ENCODE data around the gene ELL. TPM values are rescaled to one million over a fixed set of nuclear protein-coding genes. Genes with fewer than 3 reads are reported as not detected.

Gene ELL
- total RNA-seq, 1 experiment from 2014 or later, result 17.0 TPM

DNA sequence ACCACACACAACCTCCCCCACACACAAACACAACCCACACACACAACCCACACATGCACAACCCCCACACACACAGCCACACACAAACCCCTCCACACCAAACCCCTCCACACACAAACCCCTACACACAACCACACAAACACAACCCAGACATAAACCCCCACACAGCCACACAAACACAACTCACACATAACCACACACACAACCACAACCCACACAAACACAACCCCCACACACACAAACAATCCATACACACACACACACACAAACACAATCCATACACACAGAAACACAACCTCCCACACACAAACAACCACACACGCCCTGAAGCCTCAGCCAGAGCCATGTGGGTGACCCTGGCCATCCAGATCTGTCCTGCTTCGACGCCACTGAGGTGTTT is 53.9 kb downstream of the ELL start:
- H3K79me2 ChIP-seq (ENCODE audit: insufficient read depth, low read length), result no peaks in the 10 kb centered on the region
- H4K8ac ChIP-seq (replicated peaks; ENCODE audit: insufficient read length, low read depth, low read length), result no peak overlapping the region
- Mint-ChIP-seq H3K9me3 (no peaks in the 10 kb centered on the region), H3K36me3 (ENCODE audit: insufficient read depth in 1 of 3, low read depth in 3 of 3) (peaks cover under 1 to 16% (median 10%) of the 10 kb centered on the region in 3 experiments; a peak in 5 of 7 replicates), H3K27me3 (ENCODE audit: low read depth) (no peaks in the 10 kb centered on the region), H3K4me1 (peaks cover 5 to 10% of the 10 kb centered on the region in 2 experiments), H3K4me3 (no peak overlapping the region; a peak in 1 of 5 replicates), H3K27ac (peak overlapping the region in 2 of 3 experiments; percentile 1 to 69; a peak in 1 of 7 replicates)
- no peak overlapping the region for H2AK5ac ChIP-seq (ENCODE audit: insufficient read length, low read length)
- no peaks in the 10 kb centered on the region for H3K23me2 ChIP-seq (ENCODE audit: insufficient read length, low read depth, low read length, poor library complexity, severe bottlenecking)
- no peak for TF ChIP-seq CTCF (conservative IDR thresholded peaks at IDR 0.05)
- WGBS (ENCODE audit: extremely low coverage, insufficient read length, low lambda C conversion rate), result no CpG with 5 or more reads among the region's 3 CpGs
- no peak overlapping the region for H3K4ac ChIP-seq (ENCODE audit: low read depth, low read length)
- no peak overlapping the region for H4K91ac ChIP-seq (ENCODE audit: insufficient read length, low read depth, low read length)
- no peaks in the 10 kb centered on the region for H3K4me1 ChIP-seq (ENCODE audit: insufficient read depth, low read length)
- H3K23ac ChIP-seq (ENCODE audit: insufficient read length, low read depth, low read length), result no peak overlapping the region
- no peak overlapping the region for H3T11ph ChIP-seq (ENCODE audit: low read length)
- no peak overlapping the region for H2BK5ac ChIP-seq (ENCODE audit: insufficient read length, low read length)
- H2BK120ac ChIP-seq (ENCODE audit: low read depth, low read length, poor library complexity, severe bottlenecking), result no peak overlapping the region
- H2AFZ ChIP-seq (ENCODE audit: low read length), result no peak overlapping the region
- H3K79me1 ChIP-seq (ENCODE audit: insufficient read depth, low read depth, low read length, poor library complexity, severe bottlenecking), result no peaks in the 10 kb centered on the region
- no peak for DNase-seq
- no peak overlapping the region for H3K4me2 ChIP-seq (ENCODE audit: insufficient read depth, insufficient read length, low read length)
- no peak overlapping the region for H4K5ac ChIP-seq (ENCODE audit: insufficient read length, low read depth, low read length)
- H3K9ac ChIP-seq (ENCODE audit: extremely low read depth, insufficient read length, low read length), result no peak overlapping the region
- no peak overlapping the region for H3K27ac ChIP-seq (ENCODE audit: insufficient read length, low read depth, low read length)
- no peaks in the 10 kb centered on the region for H4K20me1 ChIP-seq (ENCODE audit: control insufficient read depth, insufficient read depth, insufficient read length)
- no peaks in the 10 kb centered on the region for H3K27me3 ChIP-seq (ENCODE audit: insufficient read depth, low read length)
- no peak overlapping the region for H3K14ac ChIP-seq (ENCODE audit: insufficient read depth, low read length)
- no peak overlapping the region for H2BK12ac ChIP-seq (ENCODE audit: insufficient read length, low read depth, low read length)
- no peaks in the 10 kb centered on the region for H3K9me3 ChIP-seq (ENCODE audit: control insufficient read depth, low read depth, low read length)
- H2BK20ac ChIP-seq (ENCODE audit: low read depth, low read length, poor library complexity, severe bottlenecking), result no peak overlapping the region
- no peak overlapping the region for H3K18ac ChIP-seq (ENCODE audit: insufficient read length, low read depth, low read length)
- H2BK15ac ChIP-seq (ENCODE audit: low read depth, low read length), result no peak overlapping the region
- no peak overlapping the region for H3K56ac ChIP-seq (ENCODE audit: insufficient read length, low read depth, low read length)
